GM19240 (cell line): ENCODE measurements around the gene OR2T29.
"Not testable (repeated sequence)": the region's sequence is repeated elsewhere in the genome, so short reads cannot be mapped to it uniquely, and the experiment has no call there.

Experiments
- DNase-seq: peaks from one replicate; pipeline ENCODE4 v3.0.0; 2011; ENCODE audit warnings: low spot score; ENCODE audit not compliant: insufficient read length

OR2T29 gene, protein sequence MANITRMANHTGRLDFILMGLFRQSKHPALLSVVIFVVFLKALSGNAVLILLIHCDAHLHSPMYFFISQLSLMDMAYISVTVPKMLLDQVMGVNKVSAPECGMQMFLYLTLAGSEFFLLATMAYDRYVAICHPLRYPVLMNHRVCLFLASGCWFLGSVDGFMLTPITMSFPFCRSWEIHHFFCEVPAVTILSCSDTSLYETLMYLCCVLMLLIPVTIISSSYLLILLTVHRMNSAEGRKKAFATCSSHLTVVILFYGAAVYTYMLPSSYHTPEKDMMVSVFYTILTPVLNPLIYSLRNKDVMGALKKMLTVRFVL

DNA sequence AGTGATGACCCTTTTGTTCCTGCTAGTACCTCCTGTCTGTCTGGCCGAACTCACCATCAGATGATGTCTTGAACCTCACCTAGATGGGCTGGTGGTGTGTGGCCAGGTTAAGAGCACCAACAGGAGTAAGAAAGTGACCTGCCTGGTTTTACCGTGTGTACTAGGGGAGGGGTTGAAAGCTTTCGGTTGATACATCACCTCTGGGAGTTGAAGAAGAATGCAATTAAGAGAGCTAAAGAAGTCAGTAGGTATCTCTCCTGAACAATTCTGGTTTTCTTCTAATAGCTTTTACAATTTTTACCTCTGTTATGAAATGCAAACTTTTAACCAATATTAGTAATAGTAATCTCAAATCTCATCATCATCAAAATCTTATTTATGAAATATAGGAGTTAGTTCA is at the start of gene OR2T29:
TSS of gene OR2T29 (minus strand) at position 101 of the 400 bp plus-strand sequence. CDS start 3,281 bp downstream, outside the sequence.
- not testable (repeated sequence) for DNase-seq

DNA sequence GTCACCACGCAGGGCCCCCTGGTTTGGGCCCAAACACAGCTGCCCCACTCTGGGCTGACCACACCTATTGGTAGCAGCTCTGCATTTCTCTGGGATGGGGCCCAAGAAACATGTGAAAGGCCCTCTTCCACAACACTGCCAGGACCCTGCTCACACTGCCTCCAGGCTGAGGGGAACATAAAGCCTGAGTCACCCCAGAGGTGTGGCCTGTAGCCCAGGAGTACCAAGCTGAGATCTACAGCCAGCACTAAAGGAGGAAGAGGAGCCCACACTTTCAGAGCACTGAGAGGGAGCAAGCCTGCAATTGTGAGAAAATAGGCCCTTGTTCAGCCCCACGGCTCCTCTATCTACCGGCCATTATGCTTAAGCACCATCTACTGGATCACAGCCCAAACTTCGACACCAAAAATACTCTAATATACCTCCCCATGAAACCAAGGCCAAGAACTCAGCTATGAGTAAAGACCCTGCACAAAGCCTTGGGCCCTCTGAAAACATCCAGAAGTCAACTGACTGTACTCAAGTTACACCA is 49.4 kb upstream of the OR2T29 start:
- no peak for DNase-seq

- no peak for DNase-seq
These were observed 47.7 kb upstream of the OR2T29 start for GRCh38 chr1:248610301-248610700.

GRCh38 chr1:248599396-248599795 is 36.8 kb upstream of the OR2T29 start:
- DNase-seq: no peak

DNA sequence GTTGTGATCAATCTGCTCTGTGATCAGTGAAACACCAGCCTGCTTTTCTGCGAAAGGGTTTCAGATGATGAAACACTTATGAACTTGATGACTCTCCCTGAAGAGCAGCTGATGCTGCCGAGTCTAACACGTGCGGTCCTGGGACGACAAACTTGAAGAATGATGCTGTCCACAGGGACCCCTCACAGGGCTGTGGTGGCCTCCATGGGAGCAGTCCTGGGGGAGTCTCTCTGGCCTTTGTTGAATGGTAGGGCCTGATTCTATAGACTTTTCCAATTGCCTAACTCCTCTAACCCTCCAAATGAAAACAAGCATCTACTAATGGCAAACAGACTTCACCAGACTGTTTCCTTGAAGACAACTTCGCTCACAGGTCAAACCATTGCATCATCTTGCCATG is 35.0 kb upstream of the OR2T29 start, which contains the start of gene OR2T10:
TSS of gene OR2T10 (minus strand) at position 112 of the 400 bp plus-strand sequence. CDS start 3,932 bp downstream, outside the sequence.
- no peak for DNase-seq

GRCh38 chr1:248596615-248597014 is 34.0 kb upstream of the OR2T29 start:
- DNase-seq: no peak

DNA sequence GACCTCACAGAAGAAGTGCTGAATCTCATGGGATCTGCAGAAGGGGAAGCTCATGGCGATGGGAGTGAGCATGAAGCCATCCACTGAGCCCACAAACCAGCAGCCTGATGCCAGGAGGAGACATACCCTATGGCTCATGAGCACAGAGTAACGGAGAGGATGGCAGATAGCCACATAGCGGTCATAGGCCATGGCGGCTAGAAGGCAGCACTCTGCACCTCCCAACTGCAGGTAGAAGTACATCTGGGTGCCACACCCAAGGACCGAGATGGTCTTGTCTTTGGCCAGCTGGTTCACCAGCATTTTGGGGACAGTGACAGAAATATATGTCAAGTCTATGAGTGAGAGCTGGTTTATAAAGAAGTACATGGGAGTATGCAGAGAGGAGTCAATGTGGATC is 30.7 kb upstream of the OR2T29 start:
- DNase-seq: no peak

DNA sequence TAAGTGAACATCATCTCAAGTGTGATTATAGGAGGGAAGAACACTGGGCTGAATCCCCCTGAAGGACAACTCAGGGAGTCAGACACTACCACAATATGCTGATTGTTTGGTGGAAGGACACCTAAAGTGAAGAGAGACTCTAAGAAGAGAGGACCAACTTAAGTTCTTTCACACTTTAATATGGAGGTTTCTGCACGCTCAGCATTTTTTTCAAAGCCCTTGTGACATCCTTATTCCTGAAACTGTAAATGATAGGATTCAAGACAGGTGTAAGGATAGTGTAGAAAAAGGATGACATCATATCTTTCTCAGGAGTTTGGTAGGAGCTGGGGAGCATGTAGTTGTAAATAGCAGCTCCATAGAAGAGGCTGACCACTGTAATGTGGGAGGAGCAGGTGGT is 30.1 kb upstream of the OR2T29 start:
- DNase-seq: no peak

DNA sequence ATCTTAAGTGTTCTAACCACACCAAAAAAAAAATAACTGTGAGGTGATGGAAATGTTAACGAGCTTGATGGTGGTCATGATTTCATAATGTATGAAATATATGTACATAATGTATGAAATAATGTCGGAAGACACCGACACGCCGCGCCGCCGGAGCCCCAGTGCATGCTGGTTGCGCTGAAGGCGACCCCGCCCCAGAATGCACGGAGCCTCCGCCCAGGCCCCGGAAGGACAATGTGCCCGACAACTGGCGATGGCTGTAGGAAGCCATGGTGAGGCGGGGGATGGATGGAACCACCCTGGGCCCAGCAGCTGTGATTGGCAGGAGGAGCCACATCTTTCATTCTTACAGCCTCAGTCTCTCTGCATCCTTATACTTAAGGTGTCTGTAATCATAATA is 27.5 kb upstream of the OR2T29 start:
- DNase-seq: no peak

DNA sequence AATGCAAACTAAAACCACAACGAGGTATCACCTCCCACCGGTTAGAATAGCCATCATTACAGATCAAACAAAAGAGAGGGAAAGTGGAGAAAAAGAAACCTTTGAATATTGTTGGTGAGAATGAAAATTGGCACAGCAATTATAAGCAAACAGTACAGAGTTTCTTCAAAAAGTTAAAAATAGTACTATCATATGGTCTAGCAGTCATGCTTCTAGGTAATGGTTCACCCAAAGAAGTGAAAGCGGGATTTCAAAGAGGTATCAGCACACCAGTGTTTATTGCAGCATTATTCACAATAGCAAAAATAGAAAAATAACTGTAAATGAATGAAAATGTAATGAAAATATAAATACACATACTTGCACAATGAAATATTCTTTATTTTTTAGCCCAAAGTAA is 26.8 kb upstream of the OR2T29 start:
- no peak for DNase-seq

DNA sequence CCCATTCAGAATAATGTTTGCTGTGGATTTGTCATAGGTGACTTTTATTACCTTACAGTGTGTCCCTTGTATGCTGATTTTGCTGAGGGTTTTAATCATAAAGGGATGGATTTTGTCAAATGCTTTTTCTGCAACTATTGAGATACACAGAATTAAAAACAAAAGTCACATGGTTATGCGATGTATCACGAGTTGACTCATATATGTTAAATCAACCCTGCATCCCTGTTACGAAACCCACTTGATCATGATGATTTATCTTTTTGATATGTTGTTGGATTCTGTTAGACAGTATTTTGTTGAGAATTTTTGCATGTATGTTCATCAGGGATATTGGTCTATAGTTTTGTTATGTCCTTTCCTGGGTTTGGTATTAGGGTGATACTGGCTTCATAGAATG is 22.7 kb upstream of the OR2T29 start:
- no peak for DNase-seq

DNA sequence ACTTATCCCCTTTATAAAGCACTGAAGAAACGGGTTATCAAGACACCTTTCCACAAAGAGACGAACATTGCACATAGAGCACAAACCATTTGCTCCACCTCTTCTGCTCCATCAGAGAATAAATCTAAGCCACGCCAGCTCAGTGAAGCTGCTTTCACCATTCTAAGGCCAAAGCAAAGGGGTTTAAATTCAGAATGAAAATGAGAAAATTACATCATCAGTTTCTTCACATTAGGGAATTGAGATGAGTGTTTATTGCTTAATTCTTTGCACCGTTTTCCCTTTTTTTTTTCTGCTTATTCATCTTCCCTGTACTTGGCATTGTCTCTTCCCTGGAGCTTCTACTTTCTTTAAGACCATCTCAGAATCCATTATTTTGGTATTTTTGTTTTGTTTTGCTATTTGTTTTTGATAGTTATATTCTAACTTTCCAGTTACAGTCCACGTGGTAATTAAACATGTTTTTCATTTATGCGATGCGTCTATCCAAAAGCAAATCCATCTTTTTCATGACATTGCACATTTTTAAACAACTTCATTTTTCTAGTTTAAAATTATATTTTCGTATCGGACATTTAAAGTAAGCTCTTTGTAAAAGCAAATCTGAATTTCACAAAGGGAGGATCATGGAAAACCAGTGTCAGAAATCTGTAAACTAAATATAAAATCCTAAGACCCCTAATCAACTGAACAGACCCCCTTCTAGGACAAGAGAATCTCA is 13.8 kb upstream of the OR2T29 start:
- no peak for DNase-seq

- not testable (repeated sequence) for DNase-seq
These were observed 12.1 kb upstream of the OR2T29 start, which contains the start of gene OR2T34 for GRCh38 chr1:248574657-248575056. Gene OR2T34 (minus strand): TSS chr1:248574757. CDS start chr1:248574757, 0 bp downstream.

DNA sequence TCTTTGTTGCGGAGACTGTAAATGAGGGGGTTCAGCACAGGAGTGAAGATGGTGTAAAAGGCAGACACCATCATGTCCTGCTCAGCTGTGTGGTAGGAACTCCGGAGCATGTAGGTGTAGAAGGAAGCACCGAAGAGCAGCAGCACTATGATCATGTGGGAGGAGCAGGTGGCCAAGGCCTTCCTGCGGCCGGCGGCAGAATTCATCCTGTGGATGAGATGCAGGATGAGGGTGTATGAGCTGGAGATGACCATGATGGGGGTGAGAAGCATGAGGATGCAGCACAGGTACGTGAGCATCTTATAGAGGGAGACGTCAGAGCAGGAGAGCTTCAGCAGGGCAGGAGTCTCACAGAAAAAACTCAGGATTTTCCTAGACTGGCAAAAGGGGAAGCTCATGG is 11.3 kb upstream of the OR2T29 start:
- DNase-seq: not testable (repeated sequence)

DNA sequence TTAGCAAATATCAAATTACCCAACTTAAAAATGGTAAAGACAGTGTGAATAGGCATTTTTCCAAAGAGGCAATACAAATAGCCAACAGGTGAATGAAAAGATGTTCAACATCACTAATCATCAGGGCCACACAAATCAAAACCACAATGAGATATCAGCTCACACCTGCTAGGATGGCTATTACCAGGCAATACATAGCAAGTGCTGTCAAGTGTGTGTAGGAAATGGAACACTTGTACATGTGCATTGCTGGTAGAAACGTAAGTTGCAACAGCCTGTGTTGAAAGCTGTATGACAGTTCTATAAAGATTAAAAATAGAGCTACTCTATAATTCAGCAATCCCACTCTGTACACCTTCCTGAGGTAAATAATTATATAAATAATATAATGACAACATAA is 9.5 kb upstream of the OR2T29 start:
- not testable (repeated sequence) for DNase-seq

- DNase-seq: not testable (repeated sequence)
These were observed 8.2 kb upstream of the OR2T29 start for GRCh38 chr1:248570811-248571210.

- DNase-seq: not testable (repeated sequence)
These were observed 6.5 kb upstream of the OR2T29 start for GRCh38 chr1:248569049-248569448.

GRCh38 chr1:248565530-248566373 is 3.2 kb upstream of the OR2T29 start:
- not testable (repeated sequence) for DNase-seq

DNA sequence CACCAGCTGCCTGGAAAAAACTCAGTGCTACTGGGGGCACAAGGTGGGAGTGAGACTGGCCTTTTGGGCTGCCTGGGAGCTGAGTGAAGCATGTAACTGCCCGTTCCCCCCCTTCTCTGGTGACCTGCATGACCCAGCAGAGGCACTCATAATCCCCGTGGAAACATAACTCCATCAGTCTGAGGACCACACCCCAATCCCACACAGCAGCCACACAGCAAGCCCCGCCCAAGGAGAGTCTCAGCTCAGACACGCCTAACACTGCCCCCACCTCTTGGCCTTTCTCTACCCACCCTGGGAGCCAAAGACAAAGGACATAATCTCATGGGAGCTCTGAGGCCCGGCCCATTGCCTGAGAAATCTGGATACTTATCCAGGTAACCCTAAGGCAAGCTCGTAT is 11.5 kb downstream of the OR2T29 start:
- not testable (repeated sequence) for DNase-seq

- not testable (repeated sequence) for DNase-seq
These were observed 15.2 kb downstream of the OR2T29 start for GRCh38 chr1:248547383-248547782.

GRCh38 chr1:248537449-248537848 is 25.1 kb downstream of the OR2T29 start:
- DNase-seq: not testable (repeated sequence)
